Inflammatory macrophage (primary cell): Measurements from ENCODE around the gene NCL.
"Not testable (repeated sequence)": the region's sequence is repeated elsewhere in the genome, so short reads cannot be mapped to it uniquely, and the experiment has no call there.

ENCODE experiments used
- DNase-seq, 2 donors: peaks; one replicate each; pipeline ENCODE4 v3.0.0-alpha.2; 2020 to 2022

Gene NCL

GRCh38 chr2:231467613-231468530 is 3.6 kb upstream of the NCL start:
- DNase-seq = no peak

- DNase-seq = no peak
Measured at GRCh38 chr2:231467016-231467545, 2.8 kb upstream of the NCL start.

- DNase-seq = peak; percentile 98 to 99
Measured at GRCh38 chr2:231464576-231465540, 574 bp upstream of the NCL start.

GRCh38 chr2:231462729-231463465 is 1.4 kb downstream of the NCL start:
- DNase-seq = no peak

- no peak for DNase-seq
Measured at GRCh38 chr2:231461516-231461971, 2.7 kb downstream of the NCL start.

GRCh38 chr2:231460841-231461240 is 3.4 kb downstream of the NCL start:
- not testable (repeated sequence) for DNase-seq

GRCh38 chr2:231460073-231460835 is 4.0 kb downstream of the NCL start:
- no peak for DNase-seq

- DNase-seq = no peak
Measured at GRCh38 chr2:231458368-231458767, 5.9 kb downstream of the NCL start.

GRCh38 chr2:231457101-231457500 is 7.2 kb downstream of the NCL start:
- peak in 1 of 2 donors; percentile 37 for DNase-seq

- DNase-seq = no peak
Measured at GRCh38 chr2:231456295-231457004, 7.8 kb downstream of the NCL start.

- DNase-seq = no peak
Measured at GRCh38 chr2:231455890-231456289, 8.4 kb downstream of the NCL start.

- DNase-seq = no peak
Measured at GRCh38 chr2:231455222-231455621, 9.1 kb downstream of the NCL start.

GRCh38 chr2:231454361-231454791 is 9.9 kb downstream of the NCL start:
- DNase-seq = no peak

GRCh38 chr2:231452799-231453508 is 11.3 kb downstream of the NCL start:
- no peak for DNase-seq

GRCh38 chr2:231450548-231450989 is 13.7 kb downstream of the NCL start:
- peak in 1 of 2 donors; percentile 33 for DNase-seq

GRCh38 chr2:231449503-231450054 is 14.7 kb downstream of the NCL start:
- no peak for DNase-seq

- no peak for DNase-seq
Measured at GRCh38 chr2:231436957-231437356, 27.3 kb downstream of the NCL start.

- no peak for DNase-seq
Measured at GRCh38 chr2:231433990-231434389, 30.3 kb downstream of the NCL start.

GRCh38 chr2:231431606-231432005 is 32.7 kb downstream of the NCL start:
- DNase-seq = no peak

- DNase-seq = not testable (repeated sequence)
Measured at GRCh38 chr2:231430437-231430836, 33.8 kb downstream of the NCL start.
